Adipocyte (in vitro differentiated cells): ENCODE measurements around the gene SPSB4.

Source experiments
- DNase-seq: peaks from one replicate; pipeline ENCODE4 v3.0.0-alpha.2; 2015; ENCODE audit warnings: low read depth
- H3K27me3 ChIP-seq: replicated peaks from 2 replicates; pipeline ENCODE4 v1.7.0; 2013; ENCODE audit warnings: mild to moderate bottlenecking, low read length, moderate library complexity; ENCODE audit not compliant: control insufficient read depth, insufficient read depth
- H3K36me3 ChIP-seq: 2 replicates; pipeline ENCODE4 v1.7.0; 2013; ENCODE audit warnings: low read length, mild to moderate bottlenecking, moderate library complexity; ENCODE audit not compliant: control insufficient read depth, insufficient read depth, severe bottlenecking
- H3K4me1 ChIP-seq: 2 replicates; pipeline ENCODE4 v1.7.0; 2013; ENCODE audit warnings: mild to moderate bottlenecking, low read length, moderate library complexity; ENCODE audit not compliant: control insufficient read depth, insufficient read depth
- H3K4me3 ChIP-seq: 2 replicates; pipeline ENCODE4 v1.7.0; 2013; ENCODE audit warnings: mild to moderate bottlenecking, low read length, moderate library complexity
- H3K9ac ChIP-seq: 2 replicates; pipeline ENCODE4 v1.7.0; 2013; ENCODE audit warnings: mild to moderate bottlenecking, low read length, moderate library complexity
- H3K9me3 ChIP-seq: 2 replicates; pipeline ENCODE4 v1.7.0; 2013; ENCODE audit warnings: mild to moderate bottlenecking, low read length, moderate library complexity; ENCODE audit not compliant: control insufficient read depth

The SPSB4 gene

DNA sequence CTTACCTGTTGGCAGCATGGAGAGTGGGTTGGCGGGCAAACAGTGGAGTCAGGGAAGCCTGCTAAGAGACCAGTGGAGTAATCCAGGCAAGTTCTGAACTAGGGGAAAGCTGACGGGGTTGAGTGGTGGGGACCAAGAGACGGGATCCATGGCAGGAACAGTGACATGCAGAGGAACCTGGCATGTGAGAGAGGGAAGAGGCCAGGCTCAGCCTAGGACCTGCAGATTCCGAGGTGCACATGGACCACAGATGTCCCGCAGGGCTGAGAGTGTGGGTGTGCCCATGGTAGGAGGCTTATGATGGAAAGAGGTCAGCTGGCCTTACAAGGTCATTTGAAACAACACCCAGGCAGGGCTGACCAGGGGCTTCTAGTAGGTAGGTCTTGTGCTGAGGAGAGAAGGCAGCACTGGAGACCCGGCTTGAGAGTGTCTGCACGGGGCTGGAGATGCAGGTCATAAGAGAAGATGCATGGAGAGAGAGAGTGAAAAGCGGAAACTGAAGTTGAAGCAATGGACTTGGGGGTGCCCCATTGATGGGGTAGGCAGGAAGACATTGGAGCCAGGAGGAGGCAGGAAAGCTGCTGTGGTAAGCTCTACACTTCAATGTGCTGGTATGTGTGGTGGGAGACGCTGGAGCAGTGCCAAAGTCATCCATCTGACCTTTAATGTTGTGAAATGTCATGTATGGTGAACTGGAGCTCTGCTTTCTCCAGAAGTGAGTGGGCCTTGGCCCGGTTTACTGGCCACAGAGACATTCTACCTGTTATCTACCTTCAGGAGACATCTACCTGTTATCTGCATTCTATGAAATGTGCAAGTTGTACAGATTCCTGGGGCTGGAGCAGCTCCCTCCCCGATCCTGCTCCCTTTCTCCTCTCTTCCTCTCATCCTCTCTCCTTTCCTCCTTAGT is 4.6 kb downstream of the SPSB4 start:
- no peak overlapping the region for H3K9ac ChIP-seq
- H3K9me3 ChIP-seq: peaks cover 9% of the 10 kb centered on the region
- H3K27me3 ChIP-seq: peaks cover 66% of the 10 kb centered on the region
- DNase-seq: no peak
- no peaks in the 10 kb centered on the region for H3K36me3 ChIP-seq
- H3K4me1 ChIP-seq: no peaks in the 10 kb centered on the region
- H3K4me3 ChIP-seq: no peak overlapping the region

DNA sequence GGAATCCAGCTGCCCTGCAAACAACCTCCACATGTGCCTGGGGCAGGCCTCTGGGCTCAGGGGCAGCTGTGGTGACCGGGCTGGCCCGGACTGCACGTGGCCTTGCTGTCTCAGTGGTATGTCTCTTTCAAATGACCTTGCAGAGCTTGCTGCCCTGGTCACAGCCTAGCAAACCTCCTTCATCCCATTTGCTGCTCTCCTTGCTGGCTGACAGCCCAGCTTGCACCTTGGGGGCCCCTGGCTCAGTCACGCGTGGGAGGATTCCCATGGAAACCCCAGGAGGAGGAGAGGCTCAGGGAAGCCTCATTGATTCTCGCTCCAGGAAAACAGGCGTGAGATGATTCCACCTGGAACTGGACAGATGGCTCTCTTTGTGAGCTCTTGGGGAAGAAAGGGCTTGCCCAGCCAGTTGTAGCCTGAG is 5.6 kb downstream of the SPSB4 start:
- Histone ChIP-seq H3K9ac (no peak overlapping the region), H3K4me1 (no peaks in the 10 kb centered on the region), H3K4me3 (no peak overlapping the region), H3K36me3 (no peaks in the 10 kb centered on the region), H3K9me3 (peaks cover 9% of the 10 kb centered on the region), H3K27me3 (peaks cover 64% of the 10 kb centered on the region)
- no peak for DNase-seq

DNA sequence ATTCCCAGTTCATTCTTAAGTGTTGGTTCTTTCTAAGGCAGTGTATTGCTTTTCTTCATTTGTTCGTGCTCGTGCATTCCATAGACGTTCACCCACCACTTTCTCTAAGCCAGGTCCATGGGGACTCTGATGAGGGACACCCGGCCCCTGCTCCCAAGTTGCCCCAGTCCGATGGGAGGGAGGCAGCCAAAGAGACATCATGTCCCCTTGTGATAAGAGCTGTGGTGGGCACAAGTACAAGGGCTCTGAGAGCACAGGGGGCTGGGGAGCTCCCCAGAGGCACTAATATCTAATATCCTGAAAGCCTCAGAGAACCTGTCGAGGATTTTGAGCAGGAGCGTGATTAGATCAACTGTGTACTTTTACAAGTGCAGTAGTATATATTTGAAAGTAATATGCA is 6.3 kb downstream of the SPSB4 start:
- Histone ChIP-seq H3K9me3 (peaks cover 9% of the 10 kb centered on the region), H3K4me1 (no peaks in the 10 kb centered on the region), H3K9ac (no peak overlapping the region), H3K27me3 (peaks cover 58% of the 10 kb centered on the region), H3K36me3 (no peaks in the 10 kb centered on the region), H3K4me3 (no peak overlapping the region)
- DNase-seq: no peak

DNA sequence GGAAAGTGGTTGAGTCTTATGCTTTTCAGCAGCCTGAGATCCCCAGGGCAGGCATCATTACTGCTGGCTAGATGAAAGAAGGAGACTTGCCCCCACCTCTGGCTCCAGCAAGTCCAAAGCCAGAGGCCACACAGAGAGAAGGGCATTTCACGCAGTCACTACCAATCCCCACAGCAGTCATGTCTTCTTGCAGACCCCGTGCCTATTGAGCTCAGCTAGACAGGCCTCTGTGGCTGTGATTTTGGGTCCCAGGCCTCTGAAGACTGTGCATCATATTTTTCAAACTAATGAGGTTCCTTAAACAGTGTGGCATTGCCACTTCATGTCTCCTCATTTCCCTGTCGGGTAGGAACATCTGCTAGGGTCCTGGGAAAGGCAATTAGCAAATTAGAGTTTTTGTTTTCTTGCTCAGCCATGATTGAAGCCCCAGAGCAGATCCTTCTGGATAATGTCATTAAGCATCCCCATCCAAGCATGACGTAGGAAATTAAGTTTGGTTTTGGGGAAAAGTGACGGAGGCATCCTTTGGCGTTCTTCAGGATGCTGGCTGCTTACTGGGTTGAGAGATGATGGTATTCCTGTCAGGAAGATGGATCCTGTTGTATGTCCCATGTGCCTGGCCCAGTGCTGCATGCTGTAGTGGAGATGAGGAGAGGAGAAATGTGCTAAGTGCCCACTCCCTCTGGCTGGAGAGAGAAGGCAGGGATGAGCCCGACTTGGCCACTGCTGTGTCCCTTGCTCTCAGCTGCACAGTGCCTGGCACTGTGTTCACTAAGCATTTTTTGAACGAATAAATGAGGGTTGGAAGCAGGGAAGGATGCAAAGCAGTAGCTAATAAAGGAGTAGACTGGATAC is 7.0 kb downstream of the SPSB4 start:
- Histone ChIP-seq H3K4me1 (no peaks in the 10 kb centered on the region), H3K4me3 (no peak overlapping the region), H3K36me3 (no peaks in the 10 kb centered on the region), H3K27me3 (peaks cover 53% of the 10 kb centered on the region), H3K9ac (no peak overlapping the region), H3K9me3 (peaks cover 9% of the 10 kb centered on the region)
- DNase-seq: no peak

DNA sequence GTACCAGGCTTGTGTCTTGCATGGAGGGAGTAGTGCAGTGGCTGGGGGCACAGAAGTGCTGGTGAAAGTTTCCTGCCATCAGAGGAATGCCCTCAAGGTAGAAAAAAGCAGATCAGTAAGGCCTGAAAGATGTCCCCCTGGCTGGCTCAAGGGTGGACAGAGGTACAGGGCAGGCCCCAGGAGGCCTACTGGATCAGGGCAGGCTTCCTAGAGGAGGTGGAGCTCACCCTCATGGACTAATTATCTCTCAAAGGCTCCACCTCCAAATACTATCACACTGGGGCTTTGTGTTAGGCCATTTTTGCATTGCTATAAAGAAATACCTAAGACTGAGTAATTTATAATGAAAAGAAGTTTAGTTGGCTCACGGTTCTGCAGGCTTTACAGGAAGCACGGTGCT is 7.8 kb downstream of the SPSB4 start:
- Histone ChIP-seq H3K4me1 (no peaks in the 10 kb centered on the region), H3K27me3 (peaks cover 48% of the 10 kb centered on the region), H3K9me3 (peaks cover 9% of the 10 kb centered on the region), H3K4me3 (no peak overlapping the region), H3K36me3 (no peaks in the 10 kb centered on the region), H3K9ac (no peak overlapping the region)
- DNase-seq: no peak

DNA sequence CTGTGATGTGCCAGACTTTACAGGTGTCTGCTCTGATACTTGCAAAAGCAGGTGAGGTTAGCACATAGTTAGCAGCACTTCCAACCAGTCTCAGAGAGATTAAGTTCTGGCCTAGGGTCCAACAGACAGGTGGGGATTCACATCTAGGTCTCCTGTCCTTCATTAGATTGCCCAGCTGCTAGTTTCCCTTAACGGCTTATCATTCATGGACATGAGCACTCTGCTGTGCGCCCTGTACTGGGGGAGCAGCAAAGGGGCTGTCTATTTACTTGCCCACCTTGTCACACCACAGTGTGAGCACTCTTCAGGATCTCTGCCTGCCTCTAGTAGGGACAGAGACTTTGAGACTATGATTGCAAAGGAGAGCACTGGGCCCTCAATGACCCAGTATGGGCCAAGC is 8.7 kb downstream of the SPSB4 start:
- Histone ChIP-seq H3K9ac (no peak overlapping the region), H3K4me1 (no peaks in the 10 kb centered on the region), H3K9me3 (peaks cover 9% of the 10 kb centered on the region), H3K27me3 (peaks cover 51% of the 10 kb centered on the region), H3K36me3 (no peaks in the 10 kb centered on the region), H3K4me3 (no peak overlapping the region)
- DNase-seq: no peak

DNA sequence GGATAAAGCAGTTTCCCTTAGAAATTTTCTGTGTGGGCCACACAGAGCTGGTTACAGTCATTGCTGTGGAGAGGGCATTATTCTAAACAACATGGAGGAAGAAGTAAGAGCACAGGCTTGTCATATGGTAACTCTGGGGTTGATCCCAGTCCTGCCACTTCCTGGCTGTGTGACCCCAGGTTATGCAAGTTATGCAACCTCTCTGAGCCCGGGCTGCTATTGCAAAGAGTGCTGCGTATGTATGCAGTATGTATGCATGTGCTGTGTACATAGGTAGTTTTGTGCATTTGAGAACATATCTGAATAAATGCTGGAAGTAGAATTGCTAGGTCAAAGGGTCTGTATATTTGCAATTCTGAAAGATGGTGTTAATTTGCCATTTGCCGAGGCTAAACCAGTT is 9.2 kb downstream of the SPSB4 start:
- Histone ChIP-seq H3K27me3 (peaks cover 50% of the 10 kb centered on the region), H3K9me3 (peaks cover 9% of the 10 kb centered on the region), H3K4me1 (no peaks in the 10 kb centered on the region), H3K36me3 (no peaks in the 10 kb centered on the region), H3K9ac (no peak overlapping the region), H3K4me3 (no peak overlapping the region)
- DNase-seq: no peak

DNA sequence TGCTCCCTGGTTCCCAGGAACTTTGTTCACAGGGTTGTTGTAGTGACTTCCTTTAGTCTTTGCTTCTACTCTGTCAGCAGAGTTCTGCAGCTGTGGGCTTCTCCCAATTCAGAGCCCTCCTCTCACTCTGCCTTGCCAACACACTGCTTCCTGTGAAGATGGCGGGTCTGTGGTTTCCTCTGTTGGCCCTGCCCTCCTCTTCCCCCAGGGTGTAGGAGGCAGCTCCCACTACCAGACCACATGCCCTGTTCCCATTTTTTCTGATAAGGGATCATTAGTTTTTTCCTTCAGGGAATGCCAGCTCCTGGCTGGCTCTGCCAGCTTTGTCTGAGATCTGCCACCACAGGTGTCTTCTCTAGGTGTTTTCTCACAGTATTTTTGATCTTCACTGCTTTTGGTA is 12.7 kb downstream of the SPSB4 start:
- peaks cover 34% of the 10 kb centered on the region for H3K27me3 ChIP-seq
- H3K9ac ChIP-seq: no peak overlapping the region
- H3K4me1 ChIP-seq: no peaks in the 10 kb centered on the region
- peaks cover 9% of the 10 kb centered on the region for H3K9me3 ChIP-seq
- no peaks in the 10 kb centered on the region for H3K36me3 ChIP-seq
- no peak for DNase-seq
- H3K4me3 ChIP-seq: no peak overlapping the region

DNA sequence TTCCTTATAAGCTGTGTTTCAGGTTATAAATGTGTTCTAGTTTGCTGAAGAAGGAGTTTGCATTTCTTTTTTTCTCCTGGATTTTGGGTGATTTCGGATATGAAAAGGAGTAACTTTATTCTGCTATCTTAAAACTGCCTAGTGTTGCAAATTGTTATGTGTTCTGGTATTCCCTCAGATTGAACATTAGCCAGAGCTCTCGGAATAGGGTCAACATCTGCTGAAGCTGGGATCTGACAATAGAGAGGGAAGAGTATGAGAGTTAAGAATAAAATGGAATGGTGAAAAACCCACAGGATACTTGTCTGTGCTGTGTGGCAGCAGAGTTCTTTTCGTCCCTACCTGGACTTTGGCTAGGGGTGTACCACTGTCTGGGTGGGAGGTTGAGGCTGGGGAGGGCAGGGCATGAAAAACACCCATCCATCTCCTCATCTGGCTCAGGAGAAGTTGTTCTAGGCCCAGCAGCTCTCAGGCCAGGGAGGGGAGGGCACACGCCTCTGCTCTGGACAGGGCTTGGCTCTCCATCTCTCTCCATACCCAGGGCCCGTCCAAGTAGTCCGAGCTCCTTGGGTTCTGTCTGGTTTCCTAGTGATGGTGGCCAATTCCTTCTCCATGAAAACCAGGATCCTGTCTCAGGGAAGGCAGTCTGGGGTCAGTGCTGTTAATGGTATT is 13.2 kb downstream of the SPSB4 start:
- no peak for DNase-seq
- H3K36me3 ChIP-seq: no peaks in the 10 kb centered on the region

DNA sequence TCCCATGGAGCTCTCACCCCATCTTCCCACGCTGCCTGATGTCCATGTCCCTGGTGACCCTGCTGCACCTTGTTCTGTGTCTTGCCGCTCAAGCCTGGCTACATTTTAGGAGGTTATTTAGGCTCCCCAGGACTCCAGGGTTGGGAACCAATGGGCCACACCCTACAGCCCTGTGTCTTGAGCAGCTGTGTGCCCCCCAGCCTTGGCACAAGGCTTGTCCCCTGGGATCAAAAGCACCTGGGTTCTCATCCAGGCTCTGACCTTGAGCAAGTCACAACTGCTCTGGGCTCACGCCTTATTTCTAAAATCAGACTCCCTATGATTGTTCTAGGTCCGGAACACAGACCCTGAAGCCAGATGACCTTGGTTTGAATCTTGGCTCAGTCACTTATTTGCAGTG is 14.1 kb downstream of the SPSB4 start:
- Histone ChIP-seq H3K36me3 (no peaks in the 10 kb centered on the region), H3K4me3 (no peak overlapping the region)
- no peak for DNase-seq

More for the DNA sequence above, 13.2 kb downstream of the SPSB4 start:
- H3K4me1 ChIP-seq: no peaks in the 10 kb centered on the region
- peaks cover 38% of the 10 kb centered on the region for H3K27me3 ChIP-seq
- H3K9ac ChIP-seq: no peak overlapping the region
- no peak overlapping the region for H3K4me3 ChIP-seq
- H3K9me3 ChIP-seq: peaks cover 4% of the 10 kb centered on the region

More for the DNA sequence above, 14.1 kb downstream of the SPSB4 start:
- Histone ChIP-seq H3K27me3 (peaks cover 32% of the 10 kb centered on the region), H3K4me1 (no peaks in the 10 kb centered on the region), H3K9me3 (no peaks in the 10 kb centered on the region), H3K9ac (no peak overlapping the region)
